GM19035 (cell line): ENCODE results near the gene UNC13C.

Experiments
- ATAC-seq: cut with Tn5 transposase; IDR thresholded peaks from one replicate; pipeline ENCODE4 v1.9.1; 2021; ENCODE audit not compliant: unreplicated experiment

UNC13C gene

DNA sequence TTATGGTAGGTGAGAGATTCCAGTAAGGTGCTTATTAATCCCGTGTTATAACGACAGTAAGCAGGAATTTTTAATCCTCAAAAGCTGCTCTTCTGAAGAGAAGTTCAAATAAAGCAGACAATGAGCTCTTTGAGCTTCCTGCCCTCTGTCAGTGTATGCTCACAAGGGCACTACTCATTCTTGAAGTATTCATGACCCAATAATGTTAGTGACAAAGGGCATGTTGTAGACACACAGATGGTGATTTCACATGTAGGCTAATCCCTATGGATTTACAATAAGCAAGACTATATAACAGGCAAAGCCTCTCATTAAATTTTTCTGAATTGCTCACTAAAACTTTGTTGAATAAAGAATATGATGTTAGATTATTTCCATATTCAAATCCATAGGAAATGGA lies 639.9 kb downstream of the UNC13C start:
- ATAC-seq: no peak

DNA sequence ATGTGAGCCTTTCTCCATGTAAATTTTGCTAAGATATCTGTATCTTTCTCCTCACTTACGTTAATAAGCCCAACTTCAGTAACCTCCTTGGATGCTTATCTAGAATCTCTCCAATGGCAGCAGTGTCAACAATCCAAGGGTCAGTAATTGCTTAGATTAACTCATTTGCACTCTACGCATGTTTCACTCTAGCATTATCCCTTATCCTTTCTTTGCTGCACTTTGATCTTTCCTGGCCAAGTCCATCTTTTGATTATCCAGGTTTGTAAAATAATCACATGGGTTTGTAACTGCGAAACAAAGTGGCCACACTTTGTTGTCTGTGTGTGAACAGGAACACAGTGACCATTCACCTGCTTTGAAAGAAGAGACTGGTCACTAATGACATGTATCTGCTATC lies 640.9 kb downstream of the UNC13C start:
- ATAC-seq: no peak

DNA sequence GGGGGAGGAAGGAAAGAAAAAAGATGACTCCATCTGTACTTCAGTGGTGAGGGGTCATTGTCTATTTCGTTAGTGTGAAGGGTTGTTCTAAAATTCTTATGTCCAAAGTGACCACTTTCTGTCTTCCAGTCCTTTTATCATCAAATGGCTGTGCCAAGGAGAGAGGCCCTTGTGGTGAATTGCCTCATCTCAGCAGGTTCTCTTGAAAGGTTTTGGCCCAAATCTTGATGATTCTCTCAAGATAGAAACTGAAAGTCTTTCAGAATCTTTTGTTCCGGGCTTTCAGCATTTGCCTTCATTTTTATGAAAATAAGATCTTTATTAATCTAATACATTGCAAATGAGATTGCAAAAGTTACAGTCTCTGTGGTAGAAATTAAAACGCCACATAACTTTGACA lies 642.7 kb downstream of the UNC13C start:
- ATAC-seq: no peak

DNA sequence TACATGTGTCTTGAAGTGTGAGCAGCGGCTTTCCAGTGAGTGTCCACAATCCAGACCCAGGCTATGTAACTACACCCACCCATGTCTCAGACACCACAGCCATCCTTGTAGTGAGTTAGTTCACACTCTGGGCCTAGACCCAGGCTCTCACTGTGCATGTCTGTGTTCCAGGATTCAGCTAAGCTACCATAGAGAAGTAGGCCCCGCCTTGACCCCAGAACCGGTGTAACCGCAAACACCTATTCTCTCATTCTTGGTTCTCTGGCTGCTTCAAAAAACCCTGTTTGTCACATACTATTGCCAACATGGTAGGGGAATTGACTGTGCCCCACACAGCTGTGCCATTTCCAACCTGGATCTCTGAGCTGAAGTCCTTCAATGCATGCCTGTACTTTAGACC lies 657.9 kb downstream of the UNC13C start:
- ATAC-seq: no peak

DNA sequence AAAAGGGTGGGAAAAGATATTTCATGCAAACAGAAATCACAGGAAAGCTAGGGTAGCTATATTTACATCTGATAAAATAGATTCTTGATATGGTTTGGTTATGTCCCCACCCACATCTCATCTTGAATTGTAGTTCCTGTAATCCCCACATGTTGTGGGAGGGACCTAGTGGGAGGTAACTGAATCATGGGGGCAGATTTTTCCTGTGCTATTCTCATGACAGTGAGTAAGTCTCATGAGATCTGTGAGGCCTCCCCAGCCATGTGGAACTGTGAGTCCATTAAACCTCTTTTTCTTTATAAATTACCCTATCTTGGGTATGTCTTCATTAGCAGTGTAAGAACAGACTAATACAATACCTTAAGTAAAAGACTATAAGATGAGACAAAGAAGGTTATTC lies 660.4 kb downstream of the UNC13C start:
- ATAC-seq: no peak

DNA sequence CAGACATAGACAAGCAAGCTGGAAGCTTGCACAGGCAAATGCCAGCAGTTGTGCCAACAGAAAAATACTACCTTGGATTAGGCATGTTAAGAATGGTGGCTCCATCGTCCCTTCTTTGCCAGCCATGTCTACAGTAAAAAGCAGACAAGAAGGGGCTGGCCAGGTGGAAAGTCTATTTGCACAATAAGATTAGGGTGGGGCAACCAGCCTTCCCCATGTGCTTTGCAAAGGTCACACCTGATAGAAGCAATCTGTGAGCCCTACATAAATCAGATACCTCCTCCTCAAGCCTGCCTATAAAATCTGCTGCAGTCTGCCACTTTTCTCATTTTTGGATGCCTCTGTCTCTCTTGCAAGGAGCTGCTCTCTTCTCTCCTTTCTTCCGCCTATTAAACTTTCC lies 662.6 kb downstream of the UNC13C start:
- no peak for ATAC-seq

DNA sequence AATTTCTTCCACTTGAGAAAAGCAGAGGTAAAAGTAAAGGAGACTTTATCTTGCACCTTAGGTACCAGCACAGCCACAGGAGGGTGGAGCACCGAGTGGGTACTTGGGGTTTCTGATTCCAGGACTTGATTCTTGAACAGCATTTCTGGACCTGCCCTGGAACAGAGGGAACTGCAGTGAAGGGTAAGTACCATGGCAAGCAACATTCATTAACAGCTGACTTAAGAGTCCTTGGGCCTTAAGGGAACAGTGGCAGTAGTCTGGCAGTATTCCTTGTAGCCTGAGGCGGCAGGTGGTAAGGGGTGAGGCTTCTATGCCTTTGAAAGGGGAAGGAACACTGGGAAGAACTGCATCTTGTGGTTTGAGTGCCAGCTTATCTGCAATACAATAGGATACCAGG lies 666.6 kb downstream of the UNC13C start:
- no peak for ATAC-seq

DNA sequence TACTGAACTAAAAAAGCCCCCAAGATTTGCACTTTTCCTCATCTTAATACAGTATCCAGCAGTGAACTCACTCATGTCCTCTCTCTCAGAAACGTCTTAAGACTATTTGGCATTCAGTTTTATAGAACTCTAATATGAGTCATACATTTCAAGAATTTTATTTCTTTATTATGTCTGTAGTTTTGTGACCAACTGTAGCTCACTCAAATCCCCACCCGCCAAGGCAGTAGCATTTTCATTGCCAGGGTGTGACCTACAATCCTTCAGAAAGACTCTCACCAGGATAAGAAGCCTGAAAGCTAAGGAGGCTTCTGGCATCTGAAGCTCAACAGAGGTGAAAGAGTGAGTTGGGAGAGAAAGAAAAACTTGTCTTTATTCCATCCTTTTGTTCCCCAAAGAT lies 681.4 kb downstream of the UNC13C start:
- ATAC-seq: no peak

DNA sequence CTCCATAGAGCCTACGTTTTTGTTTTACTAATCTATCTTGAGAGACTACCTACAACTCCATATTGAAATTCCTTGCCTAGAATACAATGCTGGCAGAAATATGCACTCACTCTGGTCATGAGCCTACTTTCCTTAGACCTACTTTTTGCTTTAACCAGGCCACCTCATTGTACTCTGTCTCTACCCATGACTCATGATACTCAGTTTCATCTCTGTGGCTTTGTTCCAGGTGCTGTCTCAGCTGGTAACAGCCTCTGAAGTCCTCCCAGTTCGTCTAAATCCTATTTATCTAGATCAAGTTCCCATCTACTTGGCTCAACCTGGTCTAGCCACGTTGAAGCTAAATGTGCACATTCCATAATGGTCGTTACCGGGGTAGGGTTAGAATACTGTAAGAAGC lies 682.1 kb downstream of the UNC13C start:
- ATAC-seq: no peak

DNA sequence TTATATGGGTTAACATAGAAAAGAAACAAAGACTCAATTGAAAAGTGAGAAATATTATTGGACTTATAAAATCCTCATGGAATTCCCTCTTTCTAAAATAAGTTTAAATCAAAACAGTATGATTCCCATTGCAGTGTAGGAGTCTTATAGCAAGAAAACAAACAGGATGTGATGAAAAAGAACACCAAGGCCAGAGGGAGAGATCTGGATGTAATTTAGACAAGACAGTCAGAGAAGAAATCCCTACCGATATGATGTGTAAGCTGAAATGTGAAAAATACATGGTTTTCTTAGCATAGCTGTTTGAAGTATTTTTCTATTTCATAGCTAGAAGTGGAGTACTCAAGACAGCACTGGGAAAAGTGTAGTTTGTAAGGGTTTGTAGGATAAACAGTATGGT lies 697.0 kb downstream of the UNC13C start:
- ATAC-seq: no peak

DNA sequence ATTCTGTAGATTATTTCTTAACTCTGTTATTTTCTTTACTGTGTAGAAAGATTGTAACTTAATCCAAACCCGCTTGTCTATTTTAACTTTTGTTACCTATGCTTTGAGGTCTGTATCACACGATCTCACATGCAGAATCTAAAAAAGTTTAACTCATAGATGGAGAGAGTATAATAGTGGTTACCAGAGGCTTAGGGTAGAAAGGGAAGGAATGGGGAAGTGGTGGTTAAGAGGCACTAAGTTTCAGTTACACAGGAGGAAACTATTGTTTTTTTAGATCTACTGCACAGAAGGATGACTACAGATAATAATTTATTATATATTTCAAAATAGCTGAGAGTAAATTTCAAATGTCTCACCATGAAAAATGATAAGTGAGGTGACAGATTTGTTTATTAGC lies 703.3 kb downstream of the UNC13C start:
- no peak for ATAC-seq
